HG03135 (cell line): ENCODE data around the gene APOH.
"Not testable (repeated sequence)": the region's sequence is repeated elsewhere in the genome, so short reads cannot be mapped to it uniquely, and the experiment has no call there.

Experiments
- ATAC-seq: cut with Tn5 transposase; IDR thresholded peaks from one replicate; pipeline ENCODE4 v1.9.1; 2021; ENCODE audit warnings: mild to moderate bottlenecking, moderate library complexity; ENCODE audit not compliant: unreplicated experiment

The APOH gene

DNA sequence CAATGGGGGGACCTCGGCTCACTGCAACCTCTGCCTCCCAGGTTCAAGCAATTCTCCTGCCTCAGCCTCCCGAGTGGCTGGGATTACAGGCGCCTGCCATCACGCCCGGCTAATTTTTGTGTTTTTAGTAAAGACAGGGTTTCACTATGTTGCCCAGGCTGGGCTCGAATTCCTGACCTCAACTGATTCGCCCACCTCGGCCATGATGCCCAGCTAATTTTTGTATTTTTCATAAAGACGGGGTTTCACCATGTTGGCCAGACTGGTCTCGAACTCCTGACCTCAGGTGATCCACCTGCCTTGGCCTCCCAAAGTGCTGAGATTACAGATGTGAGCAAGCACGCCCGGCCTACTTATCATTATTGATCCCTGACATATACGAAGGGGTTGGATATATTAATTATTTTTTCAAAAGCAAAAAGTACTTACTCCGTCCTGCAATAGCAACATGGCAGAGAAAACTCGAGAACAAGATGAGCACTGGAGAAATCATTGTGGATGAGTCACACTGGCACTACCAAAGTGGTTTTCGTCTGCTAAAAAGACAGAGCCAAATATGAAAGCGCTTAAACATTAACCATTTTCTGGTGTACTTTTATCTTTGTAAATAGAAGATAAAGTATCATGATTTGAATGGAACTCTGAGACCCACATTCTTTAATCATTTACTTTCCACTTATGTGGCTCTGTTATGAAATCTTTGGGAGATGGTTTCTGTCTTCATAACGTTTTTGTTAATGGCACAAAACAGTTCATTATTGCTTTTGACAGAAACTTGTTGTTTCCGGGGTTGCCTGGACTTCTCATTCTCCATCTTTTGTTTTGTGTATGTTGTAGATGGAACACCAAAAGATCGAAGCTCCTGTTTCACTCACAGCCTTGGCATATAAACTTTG is at the start of gene APOH:
Gene APOH, minus strand, starts transcription at position 529 of the 896 bp plus-strand sequence. Its CDS starts 36 bp downstream, at position 493.
- ATAC-seq: no peak

DNA sequence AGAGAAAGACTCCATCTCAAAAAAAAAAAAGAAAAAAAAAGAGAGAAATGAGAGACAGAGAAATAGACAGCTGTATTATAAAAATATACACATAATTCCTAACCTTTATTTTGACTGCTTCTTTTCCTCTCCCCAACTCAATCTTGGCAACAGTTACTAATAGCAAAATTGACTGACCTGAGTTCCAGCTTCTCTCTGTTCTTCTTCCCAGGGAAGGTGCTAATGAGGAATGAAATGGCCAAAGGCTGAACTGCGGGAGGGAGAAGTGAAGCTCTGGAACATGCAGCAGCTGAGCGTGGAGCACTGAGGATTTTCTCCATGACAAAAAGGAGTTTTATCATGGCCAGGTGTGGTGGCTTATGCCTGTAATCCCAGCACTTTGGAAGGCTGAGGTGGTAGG is 48.0 kb upstream of the APOH start:
- no peak for ATAC-seq

DNA sequence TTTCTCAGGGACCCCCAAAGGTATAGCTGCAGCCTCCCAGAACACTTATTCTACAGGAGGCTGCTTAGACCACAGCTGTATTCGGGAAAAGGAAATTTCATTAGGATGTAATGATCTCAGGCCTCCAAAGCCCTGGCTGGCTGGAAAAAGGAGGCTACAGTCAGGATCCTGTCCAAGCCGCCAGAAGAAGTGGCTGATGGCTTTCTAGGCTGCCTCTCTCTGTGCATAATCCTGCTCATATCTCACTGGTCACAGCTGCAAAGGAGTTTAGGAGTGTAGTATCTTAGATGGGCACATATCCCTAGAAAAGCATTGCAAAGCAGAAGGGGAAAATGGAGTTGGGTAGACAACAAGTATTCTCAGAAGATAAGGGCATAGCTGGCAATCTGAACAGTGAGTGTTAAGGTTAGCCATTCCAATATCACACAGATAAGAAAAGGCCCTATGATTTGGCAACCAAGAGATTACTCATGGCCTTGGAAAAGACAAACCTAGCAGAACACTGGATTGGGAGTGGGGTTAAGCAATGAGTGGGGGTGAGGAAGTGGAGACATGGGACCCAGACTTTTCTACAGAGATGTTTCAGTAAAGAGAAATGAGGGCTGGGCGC is 47.2 kb upstream of the APOH start:
- ATAC-seq: no peak

DNA sequence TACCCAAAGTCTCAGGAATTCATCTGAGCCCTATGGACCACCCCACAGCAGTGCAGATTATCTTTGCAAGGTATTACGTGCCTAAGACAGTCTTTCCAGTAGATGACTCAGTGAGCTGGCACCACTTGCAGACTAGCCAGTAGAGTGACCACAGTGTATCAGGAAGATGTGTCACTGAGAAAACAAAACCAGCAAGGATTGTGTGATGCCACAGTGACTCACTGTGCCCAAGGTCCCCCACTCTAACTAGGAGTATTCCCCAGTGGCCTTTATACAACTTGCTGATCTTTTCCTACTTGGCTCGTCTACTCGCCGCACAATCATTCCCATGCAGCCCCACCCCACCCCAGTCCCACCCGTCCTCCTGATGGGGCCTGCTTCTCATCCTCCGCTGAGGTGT is 46.4 kb upstream of the APOH start:
- no peak for ATAC-seq

- no peak for ATAC-seq
Measured at GRCh38 chr17:66273586-66273848, 44.3 kb upstream of the APOH start.

GRCh38 chr17:66272811-66273585 is 43.8 kb upstream of the APOH start:
- ATAC-seq: no peak

DNA sequence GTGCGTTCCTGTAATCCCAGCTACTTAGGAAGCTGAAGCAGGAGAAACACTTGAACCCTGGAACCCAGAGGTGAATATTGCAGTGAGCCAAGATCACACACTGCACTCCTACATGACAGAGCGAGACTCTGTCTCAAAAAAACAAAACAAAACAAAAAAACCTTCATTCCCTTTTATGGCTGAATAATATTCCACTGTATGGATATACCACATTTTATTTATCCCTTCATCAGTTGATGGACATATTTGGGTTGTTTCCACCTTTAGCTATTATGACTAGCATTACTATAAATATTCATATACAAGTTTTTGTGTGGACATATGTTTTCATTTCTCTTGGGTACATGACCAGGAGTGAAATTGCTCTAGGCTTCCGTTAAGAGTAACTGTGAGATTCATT is 42.3 kb upstream of the APOH start:
- ATAC-seq: no peak

DNA sequence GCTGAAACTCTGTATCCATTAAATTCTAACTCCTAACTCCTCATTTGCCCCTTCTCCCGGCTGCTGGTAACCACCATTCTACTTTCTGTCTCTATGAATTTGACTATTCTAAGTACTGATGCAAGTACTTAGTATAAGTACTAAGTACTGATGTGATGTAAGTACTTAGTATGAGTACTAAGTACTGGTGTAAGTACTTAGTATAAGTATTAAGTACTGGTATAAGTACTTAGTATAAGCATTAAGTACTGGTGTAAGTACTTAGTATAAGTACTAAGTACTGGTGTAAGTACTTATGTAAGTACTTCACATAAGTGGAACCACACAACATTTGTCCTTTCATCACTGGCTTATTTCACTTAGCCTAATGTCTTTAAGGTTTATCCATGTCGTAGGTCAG is 40.9 kb upstream of the APOH start:
- ATAC-seq: no peak

- no peak for ATAC-seq
Measured at GRCh38 chr17:66268247-66268927, 39.2 kb upstream of the APOH start.

DNA sequence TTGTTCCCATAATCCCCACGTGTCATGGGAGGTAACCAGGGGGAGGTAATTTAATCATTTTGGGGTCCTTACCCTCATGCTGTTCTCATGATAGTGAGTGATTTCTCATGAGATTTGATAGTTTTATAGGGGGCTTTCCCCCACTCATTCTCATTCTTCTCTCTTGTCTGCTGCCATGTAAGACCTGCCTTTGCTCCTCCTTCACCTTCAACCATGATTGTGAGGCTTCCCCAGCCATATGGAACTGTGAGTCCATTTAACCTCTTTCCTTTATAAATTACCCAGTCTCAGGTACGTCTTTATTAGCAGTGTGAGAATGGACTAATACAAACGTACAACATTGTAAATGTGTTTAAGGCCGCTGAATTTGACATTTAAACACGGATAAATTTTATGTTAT is 35.5 kb upstream of the APOH start:
- ATAC-seq: no peak

DNA sequence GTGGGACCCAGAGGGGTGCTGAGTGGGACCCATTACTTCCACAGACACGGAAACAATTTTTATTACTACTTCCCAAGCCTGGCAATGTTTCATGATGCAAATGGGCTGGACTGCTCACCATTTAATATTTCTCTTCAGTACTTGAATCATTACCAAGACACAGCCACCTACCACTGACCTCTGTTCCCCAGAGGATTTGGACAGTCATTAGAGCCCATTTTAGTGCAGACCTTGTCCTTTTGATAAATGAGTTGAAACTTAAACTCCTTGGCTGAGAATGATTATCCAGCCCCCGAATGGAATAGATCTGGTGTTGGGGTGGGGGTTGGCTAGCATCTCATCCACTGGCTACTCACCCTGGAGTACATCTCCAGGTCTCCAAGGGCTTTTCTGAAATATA is 33.6 kb upstream of the APOH start:
- ATAC-seq: no peak

GRCh38 chr17:66260688-66261087 is 31.5 kb upstream of the APOH start:
- no peak for ATAC-seq

DNA sequence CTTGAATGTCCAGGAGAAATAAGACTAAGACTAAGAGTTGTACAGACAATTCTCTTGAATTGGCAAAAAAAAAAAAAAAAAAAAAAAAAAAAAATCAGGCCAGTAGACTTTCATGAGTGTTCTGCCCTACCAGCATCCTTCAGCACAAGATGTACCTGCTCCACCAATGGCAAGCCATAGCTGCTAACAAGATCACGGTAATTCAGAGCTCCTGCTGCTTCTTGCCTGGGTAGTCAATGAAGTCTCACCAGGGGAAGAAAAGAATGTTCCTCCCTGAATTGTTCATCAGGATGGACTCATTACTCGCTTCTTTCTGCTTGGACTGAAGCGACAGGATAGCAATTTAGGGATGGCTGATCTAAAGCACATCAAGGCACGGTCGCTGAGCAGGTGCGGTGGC is 31.1 kb upstream of the APOH start:
- no peak for ATAC-seq

GRCh38 chr17:66255527-66255971 is 26.3 kb upstream of the APOH start:
- no peak for ATAC-seq

DNA sequence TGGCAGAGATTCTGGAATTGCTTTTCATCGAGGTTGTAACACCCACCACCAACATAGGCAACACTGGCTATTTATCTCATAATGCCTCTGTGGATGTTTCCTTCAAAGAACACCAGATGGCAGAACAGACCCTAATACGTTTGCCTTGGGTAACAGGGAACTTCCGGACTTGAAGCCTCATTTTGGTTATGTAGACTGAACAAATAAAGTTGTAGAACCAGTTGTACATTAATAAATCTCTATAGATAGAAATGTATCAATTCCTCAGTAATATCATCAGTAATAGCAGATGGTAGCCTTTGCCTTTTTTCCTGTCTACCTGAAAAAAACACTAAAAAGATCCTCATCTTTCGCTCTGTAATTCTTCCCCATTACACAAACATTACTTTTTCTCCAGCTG is 25.9 kb upstream of the APOH start:
- no peak for ATAC-seq

DNA sequence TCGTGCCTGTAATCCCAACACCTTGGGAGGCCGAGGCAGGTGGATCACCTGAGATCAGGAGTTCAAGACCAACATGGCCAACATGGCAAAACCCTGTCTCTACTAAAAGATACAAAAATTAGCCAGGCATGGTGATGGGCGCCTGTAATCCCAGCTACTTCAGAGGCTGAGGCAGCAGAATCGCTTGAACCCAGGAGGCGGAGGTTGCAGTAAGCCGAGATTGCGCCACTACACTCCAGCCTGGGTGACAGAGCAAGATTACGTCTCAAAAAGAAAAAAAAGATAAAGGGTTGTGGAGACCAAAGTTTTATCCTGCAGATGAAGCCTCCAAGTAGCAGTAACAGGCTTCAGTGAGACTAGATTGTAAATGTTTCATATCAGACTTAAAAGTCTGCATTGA is 24.2 kb upstream of the APOH start:
- not testable (repeated sequence) for ATAC-seq

DNA sequence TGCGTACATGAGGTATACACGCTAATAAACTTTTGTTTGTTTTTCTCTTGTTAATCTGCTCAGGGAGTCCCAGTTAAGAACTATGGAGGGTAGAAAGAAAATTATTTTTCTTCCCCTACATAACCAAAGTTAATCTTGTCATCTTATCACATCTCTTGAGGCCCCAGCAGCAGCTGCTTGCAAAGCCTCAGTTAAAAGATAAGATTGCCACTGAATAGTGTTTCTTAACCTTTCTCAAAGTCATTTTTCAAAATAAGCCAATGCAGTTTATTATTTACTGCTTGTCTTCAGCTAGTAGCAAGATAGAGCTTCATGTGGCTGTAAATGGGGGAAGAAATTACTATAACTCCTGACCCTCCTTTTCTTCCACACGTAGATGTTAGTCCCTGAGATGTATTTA is 21.5 kb upstream of the APOH start:
- ATAC-seq: no peak

DNA sequence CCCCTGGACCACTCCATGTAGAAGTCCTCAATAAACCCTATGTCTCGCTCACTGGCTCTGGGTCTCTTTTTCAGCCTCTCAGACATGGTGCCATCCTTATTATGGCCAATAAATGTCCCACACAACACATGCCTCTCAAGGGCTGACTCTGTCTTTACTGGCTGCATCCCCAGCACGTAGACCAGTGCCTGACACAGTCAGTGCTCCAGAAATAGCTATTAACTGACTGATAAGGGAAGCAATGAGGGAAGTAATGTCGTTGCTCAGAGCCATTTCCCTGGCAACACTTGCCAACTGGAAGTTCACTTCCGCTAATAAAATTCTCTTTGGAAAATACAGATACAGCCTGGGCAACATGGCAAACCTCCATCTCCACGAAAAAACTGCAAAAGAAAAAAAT is 19.1 kb upstream of the APOH start:
- ATAC-seq: no peak

DNA sequence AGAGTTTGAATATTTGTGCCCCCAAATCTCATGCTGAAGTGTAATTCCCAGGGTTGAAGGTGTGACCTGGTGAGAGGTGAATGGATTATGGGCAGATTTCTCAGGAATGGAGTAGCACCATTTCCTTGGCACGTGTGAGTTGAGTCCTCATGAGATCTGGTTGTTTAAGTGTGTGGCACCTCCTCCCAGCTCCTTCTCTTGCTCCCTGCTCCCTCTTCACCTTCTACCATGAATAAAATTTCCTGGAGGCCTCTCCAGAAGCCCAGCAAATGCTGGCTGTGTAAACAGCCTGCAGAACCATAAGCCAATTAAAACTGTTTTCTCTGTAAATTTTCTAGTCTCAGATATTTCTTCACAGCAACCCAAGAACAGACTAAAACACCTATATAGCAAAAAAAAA is 12.6 kb upstream of the APOH start:
- no peak for ATAC-seq

DNA sequence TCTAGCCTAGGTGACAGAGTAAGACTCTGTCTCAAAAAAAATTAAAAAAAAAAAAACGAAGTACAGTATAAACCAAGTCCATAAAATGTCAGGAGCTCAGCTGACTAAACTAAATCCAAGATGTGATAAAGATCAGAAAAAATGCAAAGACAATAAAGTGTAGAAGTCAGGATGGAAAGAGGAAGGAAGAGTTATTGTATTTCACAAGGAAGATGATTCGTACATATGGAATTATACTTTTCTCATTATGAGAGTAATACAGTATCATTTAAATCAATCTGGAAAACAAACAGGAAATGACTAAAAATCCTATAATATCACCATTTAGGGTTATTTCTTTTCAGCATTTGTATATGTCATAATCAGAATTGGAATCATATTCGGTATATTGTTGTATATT is 11.4 kb upstream of the APOH start:
- no peak for ATAC-seq

DNA sequence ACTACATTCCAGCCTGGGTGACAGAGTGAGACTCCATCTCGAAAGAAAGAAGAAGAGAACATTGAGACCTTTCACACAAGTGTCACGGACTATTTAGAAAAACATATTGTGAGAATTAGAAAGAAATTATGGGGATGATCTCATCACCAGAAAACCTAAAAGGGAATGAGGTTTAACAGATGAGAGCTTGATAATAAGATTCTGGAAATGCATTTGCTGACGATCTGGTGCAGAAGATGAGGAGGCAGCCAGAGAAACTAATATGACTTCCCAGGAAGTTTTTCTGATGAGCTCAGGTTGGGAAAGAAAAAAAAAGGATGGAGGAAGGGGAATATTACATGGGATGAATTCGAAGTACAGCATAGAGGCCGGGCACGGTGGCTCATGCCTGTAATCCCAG is 10.8 kb upstream of the APOH start:
- no peak for ATAC-seq
